ENCODE data around the gene ZNF546. TPM values are rescaled to one million over a fixed set of nuclear protein-coding genes. Genes with fewer than 3 reads are reported as not detected.
"Not testable (repeated sequence)": the region's sequence is repeated elsewhere in the genome, so short reads cannot be mapped to it uniquely, and the experiment has no call there.

Gene ZNF546
- polyA plus RNA-seq, 4 donors, result 4.4 to 6.4 (median 5.6) TPM

GRCh38 chr19:39983695-39984300 is 13.1 kb upstream of the ZNF546 start:
- no peak for DNase-seq (ENCODE audit: low read depth in 4 of 4, low spot score in 3 of 4)

GRCh38 chr19:39986643-39987042 is 10.2 kb upstream of the ZNF546 start:
- no peak for DNase-seq (ENCODE audit: low read depth in 4 of 4, low spot score in 3 of 4)

GRCh38 chr19:39987167-39987566 is 9.7 kb upstream of the ZNF546 start:
- no peak for DNase-seq (ENCODE audit: low read depth in 4 of 4, low spot score in 3 of 4)

- DNase-seq (ENCODE audit: low read depth in 4 of 4, low spot score in 3 of 4), result no peak
These were observed 9.3 kb upstream of the ZNF546 start for GRCh38 chr19:39987596-39987995.

GRCh38 chr19:39993605-39994004 is 3.3 kb upstream of the ZNF546 start:
- DNase-seq (ENCODE audit: low read depth in 4 of 4, low spot score in 3 of 4), result no peak

GRCh38 chr19:39994361-39994760 is 2.5 kb upstream of the ZNF546 start:
- no peak for DNase-seq (ENCODE audit: low read depth in 4 of 4, low spot score in 3 of 4)

- no peak for DNase-seq (ENCODE audit: low read depth in 4 of 4, low spot score in 3 of 4)
These were observed 1.1 kb upstream of the ZNF546 start for GRCh38 chr19:39995794-39996193.

- peak in 1 of 4 donors; percentile 2 for DNase-seq (ENCODE audit: low read depth in 4 of 4, low spot score in 3 of 4)
These were observed 546 bp upstream of the ZNF546 start for GRCh38 chr19:39996218-39996810.

GRCh38 chr19:39997638-39998216 is 867 bp downstream of the ZNF546 start:
- DNase-seq (ENCODE audit: low read depth in 4 of 4, low spot score in 3 of 4), result no peak

- DNase-seq (ENCODE audit: low read depth in 4 of 4, low spot score in 3 of 4), result no peak
These were observed 1.6 kb downstream of the ZNF546 start for GRCh38 chr19:39998501-39998900.

GRCh38 chr19:40005691-40006272 is 8.9 kb downstream of the ZNF546 start:
- DNase-seq (ENCODE audit: low read depth in 4 of 4, low spot score in 3 of 4), result no peak

GRCh38 chr19:40006273-40006691 is 9.4 kb downstream of the ZNF546 start:
- no peak for DNase-seq (ENCODE audit: low read depth in 4 of 4, low spot score in 3 of 4)

- DNase-seq (ENCODE audit: low read depth in 4 of 4, low spot score in 3 of 4), result no peak
These were observed 12.8 kb downstream of the ZNF546 start for GRCh38 chr19:40009674-40010073.

- DNase-seq (ENCODE audit: low read depth in 4 of 4, low spot score in 3 of 4), result no peak
These were observed 17.1 kb downstream of the ZNF546 start for GRCh38 chr19:40013991-40014390.

- no peak for DNase-seq (ENCODE audit: low read depth in 4 of 4, low spot score in 3 of 4)
These were observed 27.1 kb downstream of the ZNF546 start for GRCh38 chr19:40023969-40024368.

GRCh38 chr19:40025938-40026596 is 29.2 kb downstream of the ZNF546 start:
- no peak for DNase-seq (ENCODE audit: low read depth in 4 of 4, low spot score in 3 of 4)

GRCh38 chr19:40026597-40026970 is 29.7 kb downstream of the ZNF546 start:
- no peak for DNase-seq (ENCODE audit: low read depth in 4 of 4, low spot score in 3 of 4)

- no peak for DNase-seq (ENCODE audit: low read depth in 4 of 4, low spot score in 3 of 4)
These were observed 37.2 kb downstream of the ZNF546 start for GRCh38 chr19:40033989-40034560.

- no peak for DNase-seq (ENCODE audit: low read depth in 4 of 4, low spot score in 3 of 4)
These were observed 39.1 kb downstream of the ZNF546 start for GRCh38 chr19:40035996-40036395.

GRCh38 chr19:40038047-40038446 is 41.2 kb downstream of the ZNF546 start:
- DNase-seq (ENCODE audit: low read depth in 4 of 4, low spot score in 3 of 4), result not testable (repeated sequence)

- not testable (repeated sequence) for DNase-seq (ENCODE audit: low read depth in 4 of 4, low spot score in 3 of 4)
These were observed 44.9 kb downstream of the ZNF546 start for GRCh38 chr19:40041718-40042117.

Measured in right renal pelvis (tissue), 4 donors.